ENCODE data around the gene RASIP1. TPM values are rescaled to one million over a fixed set of nuclear protein-coding genes. Genes with fewer than 3 reads are reported as not detected.

RASIP1 gene
- polyA plus RNA-seq, 4 donors = 1.3 to 13.5 (median 4.1) TPM

DNA sequence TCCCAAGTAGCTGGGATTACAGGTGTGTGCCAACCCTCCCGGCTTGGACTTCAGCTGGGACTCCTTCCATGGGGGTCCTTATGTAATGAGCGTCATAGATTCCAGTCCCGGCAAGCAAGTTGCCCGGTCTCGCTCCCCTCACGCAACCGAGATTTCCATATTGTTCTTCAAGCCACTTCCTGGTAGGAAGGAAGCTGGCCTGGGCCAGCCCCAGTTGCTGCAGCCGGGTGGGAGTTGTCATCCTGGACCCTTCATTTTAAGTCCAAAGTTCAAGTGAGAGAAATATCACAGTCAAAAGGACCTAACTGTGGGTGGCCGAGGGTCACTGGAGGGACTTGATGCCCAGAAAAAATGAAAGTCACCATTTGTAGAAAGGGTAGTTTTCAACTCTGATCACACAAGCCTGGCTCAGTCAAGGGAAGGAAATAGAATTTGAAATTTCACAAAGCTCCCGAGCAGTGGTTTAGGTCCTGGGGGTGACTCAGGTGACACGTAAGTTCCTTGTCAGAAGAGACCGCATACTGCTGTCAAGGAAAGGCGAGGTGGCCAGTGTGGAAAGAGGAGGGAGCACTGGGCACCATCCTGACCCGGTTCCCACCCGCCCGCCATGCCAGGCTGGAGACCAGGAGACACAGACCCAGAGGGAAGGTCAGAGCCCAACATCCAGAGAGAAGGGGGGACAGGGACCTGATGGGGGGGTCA is 20.2 kb upstream of the RASIP1 start:
- no peak for FAIRE-seq
- Histone ChIP-seq H3K27ac (ENCODE audit: low read depth in 1 of 3, low read length in 2 of 3) (peak overlapping the region in 2 of 3 donors; percentile 2 to 18), H3K4me3 (ENCODE audit: low read depth in 1 of 3, low read length in 3 of 3) (no peak overlapping the region), H3K4me1 (ENCODE audit: control insufficient read depth in 3 of 3, insufficient read depth in 2 of 3, low read depth in 1 of 3, low read length in 2 of 3) (peaks cover 0 to 4% (median 0%) of the 10 kb centered on the region in 3 donors), H3K27me3 (ENCODE audit: control insufficient read depth in 3 of 3, insufficient read depth in 3 of 3, low read length in 3 of 3) (peaks cover 0 to 7% (median 0%) of the 10 kb centered on the region in 3 donors), H3K36me3 (ENCODE audit: control insufficient read depth in 3 of 3, insufficient read depth in 2 of 3, low read depth in 1 of 3, low read length in 3 of 3) (no peaks in the 10 kb centered on the region), H3K9me3 (ENCODE audit: control insufficient read depth in 2 of 2, insufficient read depth in 1 of 2, low read depth in 1 of 2, low read length in 1 of 2) (no peaks in the 10 kb centered on the region)
- 61 to 81% (median 67%) methylated on average over 16 of the region's 16 CpGs for whole genome bisulfite sequencing, 3 donors
- DNase-seq = no peak

DNA sequence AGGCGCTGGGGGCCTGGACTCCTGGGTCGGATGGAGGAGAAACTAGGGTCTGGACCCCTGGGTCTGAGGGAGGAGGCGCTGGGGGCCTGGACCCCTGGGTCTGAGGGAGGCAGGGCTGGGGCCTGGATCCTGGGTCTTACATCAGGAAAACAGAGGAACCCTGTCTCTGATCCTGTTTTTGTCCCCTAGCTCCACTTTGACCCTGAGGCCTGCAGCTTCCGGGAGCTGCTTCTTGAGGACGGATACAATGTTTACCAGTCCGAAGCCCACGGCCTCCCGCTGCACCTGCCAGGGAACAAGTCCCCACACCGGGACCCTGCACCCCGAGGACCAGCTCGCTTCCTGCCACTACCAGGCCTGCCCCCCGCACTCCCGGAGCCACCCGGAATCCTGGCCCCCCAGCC is 17.3 kb upstream of the RASIP1 start:
- DNase-seq = no peak
- peaks cover 0 to 27% (median 0%) of the 10 kb centered on the region in 3 donors for H3K27me3 ChIP-seq (ENCODE audit: control insufficient read depth in 3 of 3, insufficient read depth in 3 of 3, low read length in 3 of 3)
- no peak overlapping the region for H3K27ac ChIP-seq (ENCODE audit: low read depth in 1 of 3, low read length in 2 of 3)
- H3K4me3 ChIP-seq (ENCODE audit: low read depth in 1 of 3, low read length in 3 of 3) = no peak overlapping the region
- peaks cover 0 to 20% (median 2%) of the 10 kb centered on the region in 3 donors for H3K4me1 ChIP-seq (ENCODE audit: control insufficient read depth in 3 of 3, insufficient read depth in 2 of 3, low read depth in 1 of 3, low read length in 2 of 3)
- no peak for FAIRE-seq
- H3K9me3 ChIP-seq (ENCODE audit: control insufficient read depth in 2 of 2, insufficient read depth in 1 of 2, low read depth in 1 of 2, low read length in 1 of 2) = no peaks in the 10 kb centered on the region
- 80 to 87% (median 85%) methylated on average over 12 to 14 of the region's 14 CpGs for WGBS, 3 donors
- H3K36me3 ChIP-seq (ENCODE audit: control insufficient read depth in 3 of 3, insufficient read depth in 2 of 3, low read depth in 1 of 3, low read length in 3 of 3) = no peaks in the 10 kb centered on the region

- no peaks in the 10 kb centered on the region for H3K9me3 ChIP-seq (ENCODE audit: control insufficient read depth in 2 of 2, insufficient read depth in 1 of 2, low read depth in 1 of 2, low read length in 1 of 2)
- no peak overlapping the region for H3K27ac ChIP-seq (ENCODE audit: low read depth in 1 of 3, low read length in 2 of 3)
- no peak for FAIRE-seq
- H3K4me3 ChIP-seq (ENCODE audit: low read depth in 1 of 3, low read length in 3 of 3) = no peak overlapping the region
- H3K36me3 ChIP-seq (ENCODE audit: control insufficient read depth in 3 of 3, insufficient read depth in 2 of 3, low read depth in 1 of 3, low read length in 3 of 3) = no peaks in the 10 kb centered on the region
- no peak for DNase-seq
- H3K27me3 ChIP-seq (ENCODE audit: control insufficient read depth in 3 of 3, insufficient read depth in 3 of 3, low read length in 3 of 3) = peaks cover 0 to 26% (median 0%) of the 10 kb centered on the region in 3 donors
- 86 to 93% (median 89%) methylated on average over 11 to 12 of the region's 12 CpGs for WGBS, 3 donors
- H3K4me1 ChIP-seq (ENCODE audit: control insufficient read depth in 3 of 3, insufficient read depth in 2 of 3, low read depth in 1 of 3, low read length in 2 of 3) = peaks cover 0 to 24% (median 2%) of the 10 kb centered on the region in 3 donors
Observed at GRCh38 chr19:48757089-48757675, 16.8 kb upstream of the RASIP1 start.

GRCh38 chr19:48756686-48757085 is 16.3 kb upstream of the RASIP1 start:
- H3K27me3 ChIP-seq (ENCODE audit: control insufficient read depth in 3 of 3, insufficient read depth in 3 of 3, low read length in 3 of 3) = peaks cover 0 to 31% (median 0%) of the 10 kb centered on the region in 3 donors
- DNase-seq (no peak), FAIRE-seq (no peak)
- H3K36me3 ChIP-seq (ENCODE audit: control insufficient read depth in 3 of 3, insufficient read depth in 2 of 3, low read depth in 1 of 3, low read length in 3 of 3) = no peaks in the 10 kb centered on the region
- peaks cover 0 to 28% (median 2%) of the 10 kb centered on the region in 3 donors for H3K4me1 ChIP-seq (ENCODE audit: control insufficient read depth in 3 of 3, insufficient read depth in 2 of 3, low read depth in 1 of 3, low read length in 2 of 3)
- H3K9me3 ChIP-seq (ENCODE audit: control insufficient read depth in 2 of 2, insufficient read depth in 1 of 2, low read depth in 1 of 2, low read length in 1 of 2) = no peaks in the 10 kb centered on the region
- 84 to 91% (median 86%) methylated on average over 9 of the region's 9 CpGs for WGBS, 3 donors
- H3K27ac ChIP-seq (ENCODE audit: low read depth in 1 of 3, low read length in 2 of 3) = no peak overlapping the region
- no peak overlapping the region for H3K4me3 ChIP-seq (ENCODE audit: low read depth in 1 of 3, low read length in 3 of 3)

DNA sequence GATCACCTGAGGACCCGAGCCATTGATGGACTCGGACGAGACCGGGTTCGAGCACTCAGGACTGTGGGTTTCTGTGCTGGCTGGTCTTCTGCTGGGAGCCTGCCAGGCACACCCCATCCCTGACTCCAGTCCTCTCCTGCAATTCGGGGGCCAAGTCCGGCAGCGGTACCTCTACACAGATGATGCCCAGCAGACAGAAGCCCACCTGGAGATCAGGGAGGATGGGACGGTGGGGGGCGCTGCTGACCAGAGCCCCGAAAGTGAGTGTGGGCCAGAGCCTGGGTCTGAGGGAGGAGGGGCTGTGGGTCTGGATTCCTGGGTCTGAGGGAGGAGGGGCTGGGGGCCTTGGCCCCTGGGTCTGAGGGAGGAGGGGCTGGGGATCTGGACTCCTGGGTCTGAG is 15.8 kb upstream of the RASIP1 start:
- Histone ChIP-seq H3K4me1 (ENCODE audit: control insufficient read depth in 3 of 3, insufficient read depth in 2 of 3, low read depth in 1 of 3, low read length in 2 of 3) (peaks cover 0 to 28% (median 2%) of the 10 kb centered on the region in 3 donors), H3K4me3 (ENCODE audit: low read depth in 1 of 3, low read length in 3 of 3) (no peak overlapping the region), H3K36me3 (ENCODE audit: control insufficient read depth in 3 of 3, insufficient read depth in 2 of 3, low read depth in 1 of 3, low read length in 3 of 3) (peaks cover 0 to under 1% (median 0%) of the 10 kb centered on the region in 3 donors), H3K27ac (ENCODE audit: low read depth in 1 of 3, low read length in 2 of 3) (no peak overlapping the region), H3K27me3 (ENCODE audit: control insufficient read depth in 3 of 3, insufficient read depth in 3 of 3, low read length in 3 of 3) (peaks cover 0 to 34% (median 0%) of the 10 kb centered on the region in 3 donors), H3K9me3 (ENCODE audit: control insufficient read depth in 2 of 2, insufficient read depth in 1 of 2, low read depth in 1 of 2, low read length in 1 of 2) (no peaks in the 10 kb centered on the region)
- WGBS, 3 donors = 91 to 92% (median 92%) methylated on average over 11 of the region's 11 CpGs
- no peak for DNase-seq
- FAIRE-seq = no peak

GRCh38 chr19:48755787-48756186 is 15.4 kb upstream of the RASIP1 start:
- 72 to 79% (median 75%) methylated on average over 5 of the region's 5 CpGs for WGBS, 3 donors
- Histone ChIP-seq H3K4me3 (ENCODE audit: low read depth in 1 of 3, low read length in 3 of 3) (no peak overlapping the region), H3K36me3 (ENCODE audit: control insufficient read depth in 3 of 3, insufficient read depth in 2 of 3, low read depth in 1 of 3, low read length in 3 of 3) (peaks cover 0 to 4% (median 0%) of the 10 kb centered on the region in 3 donors), H3K4me1 (ENCODE audit: control insufficient read depth in 3 of 3, insufficient read depth in 2 of 3, low read depth in 1 of 3, low read length in 2 of 3) (peaks cover 0 to 27% (median 2%) of the 10 kb centered on the region in 3 donors), H3K9me3 (ENCODE audit: control insufficient read depth in 2 of 2, insufficient read depth in 1 of 2, low read depth in 1 of 2, low read length in 1 of 2) (no peaks in the 10 kb centered on the region), H3K27me3 (ENCODE audit: control insufficient read depth in 3 of 3, insufficient read depth in 3 of 3, low read length in 3 of 3) (peaks cover 0 to 36% (median 0%) of the 10 kb centered on the region in 3 donors), H3K27ac (ENCODE audit: low read depth in 1 of 3, low read length in 2 of 3) (no peak overlapping the region)
- DNase-seq = no peak
- no peak for FAIRE-seq

- FAIRE-seq (no peak), DNase-seq (no peak)
- H3K27ac ChIP-seq (ENCODE audit: low read depth in 1 of 3, low read length in 2 of 3) = no peak within 1 kb of the TSS
- no peak within 1 kb of the TSS for H3K4me3 ChIP-seq (ENCODE audit: low read depth in 1 of 3, low read length in 3 of 3)
- WGBS, 3 donors = 81 to 84% (median 81%) methylated on average over 4 of the region's 4 CpGs
- H3K27me3 ChIP-seq (ENCODE audit: control insufficient read depth in 3 of 3, insufficient read depth in 3 of 3, low read length in 3 of 3) = peaks cover 0 to 39% (median 0%) of the 10 kb centered on the region in 3 donors
- peaks cover 0 to 10% (median 0%) of the 10 kb centered on the region in 3 donors for H3K36me3 ChIP-seq (ENCODE audit: control insufficient read depth in 3 of 3, insufficient read depth in 2 of 3, low read depth in 1 of 3, low read length in 3 of 3)
- H3K4me1 ChIP-seq (ENCODE audit: control insufficient read depth in 3 of 3, insufficient read depth in 2 of 3, low read depth in 1 of 3, low read length in 2 of 3) = peaks cover 0 to 24% (median 2%) of the 10 kb centered on the region in 3 donors
- no peaks in the 10 kb centered on the region for H3K9me3 ChIP-seq (ENCODE audit: control insufficient read depth in 2 of 2, insufficient read depth in 1 of 2, low read depth in 1 of 2, low read length in 1 of 2)
Observed at GRCh38 chr19:48755084-48755641, 14.8 kb upstream of the RASIP1 start, which contains the start of gene FGF21. TSS of gene FGF21 (plus strand) at chr19:48755524. CDS start at chr19:48756237, 713 bp downstream.
